ENCODE data around the gene PTH2R.
A peak's percentile ranks its signal among the peaks of the same experiment; 100 is the strongest.
"Not testable (repeated sequence)": the region's sequence is repeated elsewhere in the genome, so short reads cannot be mapped to it uniquely, and the experiment has no call there.

Gene PTH2R

GRCh38 chr2:208369091-208369490 is 37.5 kb upstream of the PTH2R start:
- Histone ChIP-seq H3K9me3 (ENCODE audit: severe bottlenecking) (no peaks in the 10 kb centered on the region), H3K36me3 (ENCODE audit: low read depth) (no peaks in the 10 kb centered on the region), H3K4me1 (ENCODE audit: insufficient read depth, poor library complexity, severe bottlenecking) (peaks cover 13% of the 10 kb centered on the region), H3K27me3 (ENCODE audit: insufficient read depth, poor library complexity, severe bottlenecking) (no peaks in the 10 kb centered on the region), H3K27ac (ENCODE audit: poor library complexity, severe bottlenecking) (peak overlapping the region; percentile 39), H3K4me3 (ENCODE audit: severe bottlenecking) (no peak overlapping the region)
- no peak for TF ChIP-seq CTCF (IDR thresholded peaks at IDR 0.05; ENCODE audit: poor library complexity, severe bottlenecking)
- peak; percentile 76 for ATAC-seq (ENCODE audit: low read depth)
- no peak for DNase-seq (ENCODE audit: low spot score)

- TF ChIP-seq CTCF (IDR thresholded peaks at IDR 0.05; ENCODE audit: poor library complexity, severe bottlenecking): no peak
- Histone ChIP-seq H3K27ac (ENCODE audit: poor library complexity, severe bottlenecking) (no peak overlapping the region), H3K9me3 (ENCODE audit: severe bottlenecking) (no peaks in the 10 kb centered on the region), H3K4me1 (ENCODE audit: insufficient read depth, poor library complexity, severe bottlenecking) (peaks cover 12% of the 10 kb centered on the region), H3K36me3 (ENCODE audit: low read depth) (no peaks in the 10 kb centered on the region), H3K4me3 (ENCODE audit: severe bottlenecking) (no peak overlapping the region), H3K27me3 (ENCODE audit: insufficient read depth, poor library complexity, severe bottlenecking) (no peaks in the 10 kb centered on the region)
- no peak for DNase-seq (ENCODE audit: low spot score)
- ATAC-seq (ENCODE audit: low read depth): no peak
These were observed 35.5 kb upstream of the PTH2R start for GRCh38 chr2:208370881-208371633.

DNA sequence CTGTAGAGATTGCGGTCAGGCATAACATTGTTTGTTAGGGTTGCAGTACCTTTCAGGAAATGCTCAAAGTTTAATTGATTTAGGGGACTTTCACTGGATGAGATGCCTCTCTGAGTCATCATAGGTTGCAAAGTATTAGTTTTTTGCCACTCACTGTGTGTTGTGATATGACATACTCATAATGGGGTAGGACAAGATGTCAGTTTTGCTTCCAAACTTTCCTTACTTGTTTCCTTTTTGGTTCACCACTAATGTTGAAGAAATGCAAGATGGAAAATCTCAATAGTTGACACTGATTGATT is 35.0 kb upstream of the PTH2R start:
- H3K9me3 ChIP-seq (ENCODE audit: severe bottlenecking): no peaks in the 10 kb centered on the region
- no peaks in the 10 kb centered on the region for H3K27me3 ChIP-seq (ENCODE audit: insufficient read depth, poor library complexity, severe bottlenecking)
- no peak overlapping the region for H3K27ac ChIP-seq (ENCODE audit: poor library complexity, severe bottlenecking)
- no peaks in the 10 kb centered on the region for H3K36me3 ChIP-seq (ENCODE audit: low read depth)
- H3K4me1 ChIP-seq (ENCODE audit: insufficient read depth, poor library complexity, severe bottlenecking): peaks cover 12% of the 10 kb centered on the region
- no peak overlapping the region for H3K4me3 ChIP-seq (ENCODE audit: severe bottlenecking)
- TF ChIP-seq CTCF (IDR thresholded peaks at IDR 0.05; ENCODE audit: poor library complexity, severe bottlenecking): no peak
- no peak for ATAC-seq (ENCODE audit: low read depth)
- DNase-seq (ENCODE audit: low spot score): no peak

DNA sequence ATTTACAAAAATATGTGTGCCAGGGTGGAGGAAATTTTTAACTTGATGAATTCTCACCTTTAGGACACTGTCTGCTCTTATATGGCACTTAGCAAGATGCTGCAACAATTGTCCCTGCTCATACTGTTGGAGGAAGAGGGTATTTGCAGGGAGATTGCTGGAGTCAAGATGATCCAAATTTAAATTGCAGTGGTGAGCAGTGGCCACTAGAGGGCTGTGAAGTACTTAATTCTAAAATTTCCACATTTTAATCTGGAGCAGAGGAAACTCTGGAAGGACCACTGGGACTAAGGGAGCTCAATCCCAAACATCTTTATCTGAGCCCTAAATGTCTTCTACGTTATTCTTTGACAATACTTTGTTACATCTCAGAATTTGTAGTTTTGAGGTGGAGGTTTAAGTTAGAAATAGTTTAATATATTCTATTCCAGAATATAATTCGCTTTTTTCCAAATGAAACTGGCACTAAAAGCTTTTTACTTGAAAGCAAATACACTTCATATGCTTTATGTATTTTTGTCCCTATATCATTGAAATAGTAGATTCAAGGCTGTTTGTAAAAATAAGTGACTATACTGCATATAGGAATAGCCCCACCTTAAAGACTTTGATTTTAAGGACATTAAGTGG is 33.0 kb upstream of the PTH2R start:
- no peak overlapping the region for H3K27ac ChIP-seq (ENCODE audit: poor library complexity, severe bottlenecking)
- H3K27me3 ChIP-seq (ENCODE audit: insufficient read depth, poor library complexity, severe bottlenecking): no peaks in the 10 kb centered on the region
- peaks cover 12% of the 10 kb centered on the region for H3K4me1 ChIP-seq (ENCODE audit: insufficient read depth, poor library complexity, severe bottlenecking)
- no peaks in the 10 kb centered on the region for H3K36me3 ChIP-seq (ENCODE audit: low read depth)
- DNase-seq (ENCODE audit: low spot score) (no peak), ATAC-seq (ENCODE audit: low read depth) (0 out of 3 replicates have a peak, but pooled peaks have one; percentile 11)
- no peak overlapping the region for H3K4me3 ChIP-seq (ENCODE audit: severe bottlenecking)
- no peaks in the 10 kb centered on the region for H3K9me3 ChIP-seq (ENCODE audit: severe bottlenecking)
- peak; percentile 91 for TF ChIP-seq CTCF (IDR thresholded peaks at IDR 0.05; ENCODE audit: poor library complexity, severe bottlenecking)

DNA sequence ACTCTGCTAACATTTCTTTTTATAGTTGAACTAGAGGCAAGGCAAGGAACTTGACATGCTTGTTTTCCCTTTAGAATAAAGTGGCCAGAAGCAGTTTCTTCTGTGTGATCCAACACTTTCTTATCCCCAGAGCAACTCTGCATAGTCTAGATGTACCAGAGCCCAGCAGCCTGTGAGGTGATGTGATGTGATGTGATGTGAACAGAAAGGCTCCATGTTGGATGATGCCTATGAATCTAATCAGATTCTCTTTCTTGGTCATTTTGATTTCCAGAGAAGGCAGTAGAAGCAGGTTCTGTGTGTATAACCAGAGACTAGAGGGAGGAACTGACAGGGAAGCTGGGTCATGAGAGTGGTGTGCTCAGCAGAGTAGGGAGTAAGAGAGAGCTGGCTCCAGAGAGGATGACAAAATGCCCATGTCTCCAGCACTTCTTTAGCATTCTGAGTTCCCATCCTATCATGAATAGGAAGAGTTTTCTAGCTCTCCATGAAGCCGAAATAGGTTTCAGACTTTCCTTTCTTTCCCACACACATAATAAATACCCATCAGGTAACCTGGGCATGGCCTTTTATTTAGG is 31.0 kb upstream of the PTH2R start:
- Histone ChIP-seq H3K4me3 (ENCODE audit: severe bottlenecking) (no peak overlapping the region), H3K9me3 (ENCODE audit: severe bottlenecking) (no peaks in the 10 kb centered on the region), H3K27ac (ENCODE audit: poor library complexity, severe bottlenecking) (no peak overlapping the region), H3K4me1 (ENCODE audit: insufficient read depth, poor library complexity, severe bottlenecking) (no peaks in the 10 kb centered on the region), H3K27me3 (ENCODE audit: insufficient read depth, poor library complexity, severe bottlenecking) (no peaks in the 10 kb centered on the region), H3K36me3 (ENCODE audit: low read depth) (no peaks in the 10 kb centered on the region)
- DNase-seq (ENCODE audit: low spot score) (no peak), ATAC-seq (ENCODE audit: low read depth) (no peak)
- no peak for TF ChIP-seq CTCF (IDR thresholded peaks at IDR 0.05; ENCODE audit: poor library complexity, severe bottlenecking)

- H3K4me3 ChIP-seq (ENCODE audit: severe bottlenecking); H3K36me3 ChIP-seq (ENCODE audit: low read depth); DNase-seq (ENCODE audit: low spot score); H3K4me1 ChIP-seq (ENCODE audit: insufficient read depth, poor library complexity, severe bottlenecking); H3K27ac ChIP-seq (ENCODE audit: poor library complexity, severe bottlenecking); H3K27me3 ChIP-seq (ENCODE audit: insufficient read depth, poor library complexity, severe bottlenecking); H3K9me3 ChIP-seq (ENCODE audit: severe bottlenecking); ATAC-seq (ENCODE audit: low read depth): not testable (repeated sequence)
These were observed 29.2 kb upstream of the PTH2R start for GRCh38 chr2:208377344-208377860.

Data from RWPE2 (cell line).